ENCODE results near the gene ETV7. TPM values are rescaled to one million over a fixed set of nuclear protein-coding genes. Genes with fewer than 3 reads are reported as not detected.
A peak's percentile ranks its signal among the peaks of the same experiment; 100 is the strongest.

The ETV7 gene
- total and polyA plus RNA-seq, 8 donors, result 0.08 to 5.6 (median 0.16) TPM; not detected in 2

- Histone ChIP-seq H3K9me3 (no peaks in the 10 kb centered on the region), H3K36me3 (no peaks in the 10 kb centered on the region), H3K4me1 (peaks cover 10% of the 10 kb centered on the region in 2 donors), H3K4me3 (no peak overlapping the region), H3K27ac (no peak overlapping the region), H3K27me3 (peaks cover 0 to 45% of the 10 kb centered on the region in 2 donors)
- no peak for TF ChIP-seq CTCF (IDR thresholded peaks at IDR 0.05)
- ATAC-seq (no peak), DNase-seq (no peak)
- intact Hi-C loops (cut with DNase I), result no loop called here
Measured at GRCh38 chr6:36337814-36338213, 49.7 kb downstream of the ETV7 start.

- ATAC-seq (no peak), DNase-seq (no peak)
- no peaks in the 10 kb centered on the region for H3K9me3 ChIP-seq
- no peak within 1 kb of the TSS for H3K27ac ChIP-seq
- peaks cover 0 to 53% of the 10 kb centered on the region in 2 donors for H3K27me3 ChIP-seq
- H3K4me3 ChIP-seq, result no peak within 1 kb of the TSS
- no peaks in the 10 kb centered on the region for H3K36me3 ChIP-seq
- intact Hi-C loops (cut with DNase I), result no loop called here
- peaks cover 10% of the 10 kb centered on the region in 2 donors for H3K4me1 ChIP-seq
- no peak for TF ChIP-seq CTCF (IDR thresholded peaks at IDR 0.05)
Measured at GRCh38 chr6:36336779-36337241, 50.7 kb downstream of the ETV7 start, which contains the start of gene BNIP5. BNIP5 (minus strand) TSS chr6:36336888; CDS start chr6:36330690, 6,198 bp downstream.

GRCh38 chr6:36336208-36336710, 51.2 kb downstream of the ETV7 start:
- no peak overlapping the region for H3K4me3 ChIP-seq
- H3K36me3 ChIP-seq, result no peaks in the 10 kb centered on the region
- DNase-seq (no peak), ATAC-seq (no peak)
- H3K9me3 ChIP-seq, result no peaks in the 10 kb centered on the region
- TF ChIP-seq CTCF (IDR thresholded peaks at IDR 0.05), result no peak
- H3K27me3 ChIP-seq, result peaks cover 0 to 48% of the 10 kb centered on the region in 2 donors
- intact Hi-C loops (cut with DNase I), result no loop called here
- peaks cover 10% of the 10 kb centered on the region in 2 donors for H3K4me1 ChIP-seq
- no peak overlapping the region for H3K27ac ChIP-seq

GRCh38 chr6:36335465-36336207, 51.8 kb downstream of the ETV7 start:
- H3K27ac ChIP-seq, result no peak overlapping the region
- H3K27me3 ChIP-seq, result peaks cover 0 to 43% of the 10 kb centered on the region in 2 donors
- ATAC-seq, result no peak
- DNase-seq, result no peak
- H3K4me3 ChIP-seq, result no peak overlapping the region
- intact Hi-C loops (cut with DNase I), result no loop called here
- no peaks in the 10 kb centered on the region for H3K9me3 ChIP-seq
- peaks cover 3 to 6% of the 10 kb centered on the region in 2 donors for H3K4me1 ChIP-seq
- H3K36me3 ChIP-seq, result no peaks in the 10 kb centered on the region
- no peak for TF ChIP-seq CTCF (IDR thresholded peaks at IDR 0.05)

GRCh38 chr6:36334832-36335459, 52.5 kb downstream of the ETV7 start:
- no peaks in the 10 kb centered on the region for H3K9me3 ChIP-seq
- DNase-seq, result no peak
- no peak overlapping the region for H3K27ac ChIP-seq
- intact Hi-C loops (cut with DNase I), result no loop called here
- H3K36me3 ChIP-seq, result no peaks in the 10 kb centered on the region
- H3K4me3 ChIP-seq, result no peak overlapping the region
- no peak for TF ChIP-seq CTCF (IDR thresholded peaks at IDR 0.05)
- peaks cover 3% of the 10 kb centered on the region in 2 donors for H3K4me1 ChIP-seq
- peaks cover 0 to 43% of the 10 kb centered on the region in 2 donors for H3K27me3 ChIP-seq
- ATAC-seq, result peak; percentile 51
